ENCODE results near the gene CD200. TPM values are rescaled to one million over a fixed set of nuclear protein-coding genes. Genes with fewer than 3 reads are reported as not detected.

CD200 gene
- total RNA-seq, 1 donor from 2014 or later: 4.4 TPM

- ATAC-seq (no peak), DNase-seq (no peak)
- H3K4me3 ChIP-seq: no peak overlapping the region
- no peaks in the 10 kb centered on the region for H3K4me1 ChIP-seq
- TF ChIP-seq, protein P1, sequence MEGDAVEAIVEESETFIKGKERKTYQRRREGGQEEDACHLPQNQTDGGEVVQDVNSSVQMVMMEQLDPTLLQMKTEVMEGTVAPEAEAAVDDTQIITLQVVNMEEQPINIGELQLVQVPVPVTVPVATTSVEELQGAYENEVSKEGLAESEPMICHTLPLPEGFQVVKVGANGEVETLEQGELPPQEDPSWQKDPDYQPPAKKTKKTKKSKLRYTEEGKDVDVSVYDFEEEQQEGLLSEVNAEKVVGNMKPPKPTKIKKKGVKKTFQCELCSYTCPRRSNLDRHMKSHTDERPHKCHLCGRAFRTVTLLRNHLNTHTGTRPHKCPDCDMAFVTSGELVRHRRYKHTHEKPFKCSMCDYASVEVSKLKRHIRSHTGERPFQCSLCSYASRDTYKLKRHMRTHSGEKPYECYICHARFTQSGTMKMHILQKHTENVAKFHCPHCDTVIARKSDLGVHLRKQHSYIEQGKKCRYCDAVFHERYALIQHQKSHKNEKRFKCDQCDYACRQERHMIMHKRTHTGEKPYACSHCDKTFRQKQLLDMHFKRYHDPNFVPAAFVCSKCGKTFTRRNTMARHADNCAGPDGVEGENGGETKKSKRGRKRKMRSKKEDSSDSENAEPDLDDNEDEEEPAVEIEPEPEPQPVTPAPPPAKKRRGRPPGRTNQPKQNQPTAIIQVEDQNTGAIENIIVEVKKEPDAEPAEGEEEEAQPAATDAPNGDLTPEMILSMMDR (IDR thresholded peaks at IDR 0.05): no peak
- H3K9me3 ChIP-seq: no peaks in the 10 kb centered on the region
- no peaks in the 10 kb centered on the region for H3K27me3 ChIP-seq (ENCODE audit: low read depth)
- intact Hi-C loops (cut with DNase I): loop anchor here (10.0 kb wide), 1 partner anchor 214 kb away; no protein-coding TSS in a partner anchor
- H3K27ac ChIP-seq: no peak overlapping the region
- H3K36me3 ChIP-seq: no peaks in the 10 kb centered on the region
Observed at GRCh38 chr3:112320691-112321090, 12.3 kb upstream of the CD200 start.

DNA sequence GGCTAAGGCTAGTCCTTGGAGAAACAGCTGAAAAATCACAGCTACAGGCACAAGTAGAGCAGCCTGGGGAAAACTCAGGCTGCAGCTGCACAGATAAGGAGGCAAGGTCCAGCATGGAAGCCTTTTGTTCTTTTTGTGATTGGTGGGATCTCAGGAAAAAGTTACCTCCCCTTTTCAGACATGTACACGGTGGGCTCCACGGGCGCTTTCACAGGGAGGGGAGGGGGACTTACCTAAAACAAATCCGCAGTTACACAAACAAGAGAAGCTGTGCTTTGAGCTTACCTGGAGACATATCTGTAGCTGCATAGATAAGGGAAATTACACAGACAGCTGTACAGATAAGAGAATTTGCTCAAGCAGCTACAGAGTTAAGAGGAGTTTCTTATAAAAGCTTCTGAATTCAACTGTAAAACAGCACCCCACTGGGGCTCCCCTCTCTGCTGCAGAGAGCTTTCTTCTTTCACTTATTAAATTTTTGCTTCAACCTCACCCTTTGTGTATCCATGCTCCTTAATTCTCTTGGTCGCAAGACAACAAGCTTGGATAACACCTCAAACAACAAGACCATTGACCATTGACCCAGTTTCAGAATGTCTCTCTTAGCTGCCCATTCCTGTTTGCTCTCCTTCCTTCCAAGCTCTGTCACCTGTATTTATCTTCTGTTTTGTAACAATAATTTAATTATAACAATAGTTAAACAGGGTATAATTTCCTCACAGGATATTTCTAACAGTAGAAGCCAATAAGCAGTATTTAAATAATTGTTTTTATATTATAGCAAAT, 10.9 kb upstream of the CD200 start:
- TF ChIP-seq, protein P1 (IDR thresholded peaks at IDR 0.05): no peak
- no peaks in the 10 kb centered on the region for H3K9me3 ChIP-seq
- H3K4me3 ChIP-seq: no peak overlapping the region
- no peaks in the 10 kb centered on the region for H3K4me1 ChIP-seq
- H3K36me3 ChIP-seq: no peaks in the 10 kb centered on the region
- DNase-seq (no peak), ATAC-seq (no peak)
- H3K27me3 ChIP-seq (ENCODE audit: low read depth): no peaks in the 10 kb centered on the region
- H3K27ac ChIP-seq: no peak overlapping the region
- intact Hi-C loops (cut with DNase I): loop anchor here (10.0 kb wide), 1 partner anchor 213 kb away; no protein-coding TSS in a partner anchor

GRCh38 chr3:112327371-112327951, 5.5 kb upstream of the CD200 start:
- no peak overlapping the region for H3K4me3 ChIP-seq
- H3K4me1 ChIP-seq: no peaks in the 10 kb centered on the region
- ATAC-seq: peak; percentile 92 to 93
- H3K9me3 ChIP-seq: no peaks in the 10 kb centered on the region
- intact Hi-C loops (cut with DNase I): loop anchor here (10.0 kb wide), 1 partner anchor 207 kb away; no protein-coding TSS in a partner anchor
- TF ChIP-seq, protein P1 (IDR thresholded peaks at IDR 0.05): peak; percentile 72
- no peaks in the 10 kb centered on the region for H3K27me3 ChIP-seq (ENCODE audit: low read depth)
- H3K27ac ChIP-seq: no peak overlapping the region
- H3K36me3 ChIP-seq: no peaks in the 10 kb centered on the region
- no peak for DNase-seq

DNA sequence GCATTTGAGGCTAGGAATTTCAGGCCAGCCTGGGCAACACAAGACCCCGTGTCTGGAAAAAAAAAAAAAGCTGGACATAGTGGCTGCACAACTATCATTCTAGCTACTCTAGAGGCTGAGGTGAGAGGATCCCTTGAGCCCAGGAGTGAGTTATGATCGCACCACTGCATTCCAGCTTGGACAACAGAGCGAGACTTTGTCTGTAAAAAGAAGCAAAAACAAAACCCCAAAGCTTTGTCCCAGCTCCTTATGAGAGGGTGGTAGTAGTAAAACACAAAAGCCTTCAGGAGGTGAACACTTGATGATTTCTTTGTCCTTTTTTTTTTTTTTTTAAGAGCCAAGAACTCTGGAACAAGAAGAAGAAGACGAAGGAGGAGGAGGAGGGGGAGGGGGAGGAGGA, 1.1 kb upstream of the CD200 start:
- ATAC-seq (no peak), DNase-seq (no peak)
- Histone ChIP-seq H3K4me1 (peaks cover 10% of the 10 kb centered on the region), H3K27me3 (ENCODE audit: low read depth) (no peaks in the 10 kb centered on the region), H3K36me3 (no peaks in the 10 kb centered on the region), H3K4me3 (no peak overlapping the region), H3K27ac (no peak overlapping the region), H3K9me3 (no peaks in the 10 kb centered on the region)
- TF ChIP-seq, protein P1 (IDR thresholded peaks at IDR 0.05): no peak
- intact Hi-C loops (cut with DNase I): no loop called here

DNA sequence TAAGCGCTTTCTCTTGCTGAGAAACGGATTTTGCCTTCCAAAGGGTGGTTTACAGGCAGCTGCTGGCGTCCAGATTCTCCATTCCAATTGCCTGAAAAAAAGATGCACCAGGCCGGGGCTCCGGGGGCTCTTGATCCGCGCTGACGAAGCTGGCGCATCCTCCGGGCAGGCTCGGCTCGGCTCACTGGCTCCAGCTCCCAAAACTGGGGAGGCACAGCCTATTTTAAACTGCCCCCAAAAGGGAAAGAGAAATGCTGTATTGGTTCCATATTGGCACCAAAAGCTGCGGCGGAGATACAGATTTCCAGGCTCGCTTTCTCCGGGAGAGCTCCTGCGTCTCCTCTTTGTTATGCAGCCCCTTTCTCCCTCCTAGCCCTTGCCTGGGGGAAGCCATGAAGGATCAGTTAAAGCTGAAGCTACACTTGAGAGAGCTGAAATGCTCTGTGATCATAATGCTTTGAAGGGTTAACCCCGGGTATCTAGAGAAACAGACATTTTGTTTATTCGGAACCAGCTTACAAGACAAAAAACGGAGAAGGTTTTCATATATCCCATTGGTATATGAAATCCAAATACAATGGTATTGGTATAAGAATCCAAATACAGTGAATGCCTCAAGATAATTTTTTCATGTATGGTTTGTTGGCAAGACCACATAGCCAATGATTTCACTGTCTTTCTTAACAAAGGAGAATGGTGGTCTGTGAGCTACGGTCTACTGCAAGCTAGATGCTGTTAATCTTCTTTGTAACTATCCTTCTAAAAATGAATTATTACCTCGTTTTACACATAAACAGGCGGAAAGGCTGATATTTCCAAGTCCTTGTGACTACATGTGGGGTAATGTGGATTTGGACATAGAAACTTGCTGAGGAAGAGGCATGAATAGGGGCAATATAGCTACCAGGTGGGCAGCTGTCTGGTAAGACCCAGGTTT, 693 bp downstream of the CD200 start:
- Histone ChIP-seq H3K27me3 (ENCODE audit: low read depth) (no peaks in the 10 kb centered on the region), H3K4me1 (peaks cover 10% of the 10 kb centered on the region), H3K4me3 (peak overlapping the region; percentile 58), H3K27ac (peak overlapping the region; percentile 72), H3K9me3 (no peaks in the 10 kb centered on the region), H3K36me3 (no peaks in the 10 kb centered on the region)
- DNase-seq: no peak
- ATAC-seq: peak; percentile 45 to 55
- intact Hi-C loops (cut with DNase I): no loop called here
- TF ChIP-seq, protein P1 (IDR thresholded peaks at IDR 0.05): no peak
